HG03175 (cell line): Measurements from ENCODE around the gene UTP25.
"Not testable (repeated sequence)": the region's sequence is repeated elsewhere in the genome, so short reads cannot be mapped to it uniquely, and the experiment has no call there.

Source experiments
- ATAC-seq: cut with Tn5 transposase; IDR thresholded peaks from one replicate; pipeline ENCODE4 v1.9.1; 2021; ENCODE audit warnings: mild to moderate bottlenecking, moderate library complexity; ENCODE audit not compliant: unreplicated experiment

Gene UTP25

DNA sequence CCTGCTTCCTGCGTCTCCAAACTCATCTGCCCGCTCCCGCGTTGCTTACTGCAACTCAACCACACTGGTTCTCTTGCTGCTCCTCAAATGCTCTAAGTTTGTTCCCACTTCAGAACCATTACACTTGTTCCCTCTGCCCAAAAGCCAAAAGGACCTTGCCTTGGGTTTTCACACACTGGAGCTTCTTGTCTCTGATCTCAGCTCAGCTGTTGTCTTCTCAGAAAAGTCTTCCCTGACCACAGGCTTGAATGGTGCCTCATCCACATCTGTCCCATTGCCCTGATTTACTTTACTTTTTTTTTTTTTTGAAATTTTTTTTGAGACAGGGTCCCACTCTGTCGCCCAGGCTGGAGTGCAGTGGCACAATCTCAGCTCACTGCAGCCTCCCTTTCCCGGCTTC, 66.0 kb downstream of the UTP25 start:
- no peak for ATAC-seq

DNA sequence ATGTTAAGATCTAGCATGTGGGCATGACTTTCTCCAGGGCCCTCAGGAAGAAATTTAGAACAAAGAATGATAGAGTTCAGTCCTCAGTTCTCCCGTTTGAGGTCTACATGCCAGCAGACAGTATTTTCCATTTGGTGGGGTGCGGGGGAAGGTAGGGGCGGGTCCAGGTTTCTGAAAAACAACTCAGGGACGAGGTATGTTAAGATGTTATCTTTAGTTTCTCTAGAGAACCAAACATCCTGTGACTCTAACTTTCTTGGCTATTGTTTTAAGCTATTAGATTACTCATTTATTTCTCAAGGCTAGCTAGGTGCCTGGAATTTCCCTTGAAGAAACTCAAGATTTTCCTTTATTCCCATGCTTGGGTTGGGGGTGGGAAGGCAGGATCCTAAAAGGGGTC, 67.9 kb downstream of the UTP25 start:
- no peak for ATAC-seq

DNA sequence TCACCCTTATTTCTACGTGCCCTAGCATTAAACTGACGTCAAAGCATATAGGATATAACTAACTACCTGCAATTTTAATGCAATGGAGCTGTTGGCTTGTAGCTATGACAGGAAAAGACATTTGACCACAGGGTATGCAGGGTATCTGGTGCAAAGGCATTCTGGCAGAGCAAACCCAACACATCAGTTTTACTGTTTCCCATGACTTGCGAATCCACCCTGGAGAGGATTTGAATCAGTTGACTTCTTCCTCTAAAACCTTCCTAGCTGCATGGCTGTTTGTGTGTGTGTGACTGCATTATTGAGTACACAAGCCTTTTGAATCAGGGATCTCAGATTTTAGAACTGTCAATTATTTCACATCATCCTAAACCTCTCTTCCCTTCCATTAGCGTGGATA, 68.6 kb downstream of the UTP25 start:
- no peak for ATAC-seq

DNA sequence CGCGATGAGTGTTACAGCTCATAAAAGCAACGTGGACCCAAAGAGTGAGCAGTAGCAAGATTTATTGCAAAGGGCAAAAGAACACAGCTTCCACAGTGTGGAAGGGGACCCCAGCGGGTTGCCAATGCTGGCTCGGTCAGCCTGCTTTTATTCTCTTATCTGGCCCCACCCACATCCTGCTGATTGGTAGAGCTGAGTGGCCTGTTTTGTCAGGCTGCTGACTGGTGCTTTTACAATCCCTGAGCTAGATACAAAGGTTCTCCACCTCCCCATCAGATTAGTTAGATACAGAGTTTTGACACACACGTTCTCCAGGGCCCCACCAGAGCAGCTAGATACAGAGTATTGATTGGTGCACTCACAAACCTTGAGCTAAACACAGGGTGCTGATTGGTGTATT, 70.5 kb downstream of the UTP25 start:
- ATAC-seq, result not testable (repeated sequence)

DNA sequence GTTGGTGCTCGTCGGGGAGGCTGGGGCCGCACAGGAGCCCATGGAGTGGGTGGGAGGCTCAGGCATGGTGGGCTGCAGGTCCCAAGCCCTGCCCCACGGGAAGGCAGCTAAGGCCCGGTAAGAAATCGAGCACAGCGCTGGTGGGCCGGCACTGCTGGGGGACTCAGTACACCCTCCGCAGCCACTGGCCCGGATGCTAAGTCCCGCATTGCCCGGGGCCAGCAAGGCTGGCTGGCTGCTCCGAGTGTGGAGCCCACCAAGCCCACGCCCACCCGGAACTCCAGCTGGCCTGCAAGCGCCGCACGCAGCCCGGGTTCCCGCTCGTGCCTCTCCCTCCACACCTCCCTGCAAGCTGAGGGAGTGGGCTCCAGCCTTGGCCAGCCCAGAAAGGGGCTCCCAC, 71.1 kb downstream of the UTP25 start:
- ATAC-seq, result not testable (repeated sequence)

DNA sequence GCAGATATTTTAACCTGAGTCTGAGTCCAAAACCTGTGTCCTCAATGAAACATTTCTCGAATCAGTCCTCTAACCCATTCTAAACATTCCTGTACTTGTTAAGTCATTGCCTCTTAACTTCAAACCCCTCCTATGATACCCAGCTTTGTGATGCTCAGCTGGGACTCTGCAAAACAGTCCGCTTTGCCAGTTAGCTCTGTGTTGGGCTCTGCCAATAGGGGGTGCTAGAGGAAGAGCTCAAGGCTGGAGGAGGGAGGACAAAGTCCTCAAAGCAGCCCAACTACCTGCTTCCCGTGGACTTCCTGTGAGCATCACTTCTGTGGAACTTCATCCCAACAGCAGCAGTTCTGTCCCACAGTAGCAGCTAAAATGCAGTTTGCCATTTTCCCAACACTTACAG, 72.2 kb downstream of the UTP25 start:
- ATAC-seq, result no peak

DNA sequence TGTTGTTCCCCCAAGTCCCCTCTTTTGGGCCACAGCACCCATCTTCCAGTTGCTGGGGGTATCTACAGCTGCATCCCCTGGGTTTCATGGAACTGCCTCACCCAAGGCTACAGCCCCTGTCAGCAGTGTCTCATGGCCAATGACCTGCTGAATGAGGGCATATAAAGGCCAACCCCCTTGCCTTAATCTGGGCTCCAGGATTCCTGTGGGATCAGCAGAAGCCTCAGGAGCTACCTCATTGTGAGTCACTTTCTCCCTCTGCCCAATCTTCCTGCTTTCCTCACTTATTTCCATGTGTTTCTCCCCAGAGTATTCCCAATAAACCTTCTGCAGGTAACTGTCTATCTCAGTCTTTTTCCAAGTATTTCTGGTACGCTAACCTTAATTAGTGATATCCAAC, 73.0 kb downstream of the UTP25 start:
- no peak for ATAC-seq

DNA sequence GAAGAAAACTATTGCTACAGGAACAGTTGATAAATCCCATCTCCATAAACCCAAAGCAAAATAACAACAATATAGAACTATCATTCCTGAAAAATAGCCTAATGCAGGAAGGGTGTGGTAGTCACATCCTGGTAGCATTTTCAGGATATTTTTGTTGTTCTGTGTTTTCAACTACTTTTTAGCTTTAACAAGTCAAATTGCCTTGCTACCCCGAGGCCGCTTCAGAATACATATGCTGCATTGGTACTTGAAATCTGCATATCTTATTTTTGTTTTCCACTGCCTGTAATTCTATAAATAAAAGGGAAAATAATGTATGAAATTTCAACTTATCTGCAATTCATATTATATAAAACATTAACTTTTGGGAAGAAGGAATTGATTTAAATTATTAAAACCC, 73.4 kb downstream of the UTP25 start:
- no peak for ATAC-seq

DNA sequence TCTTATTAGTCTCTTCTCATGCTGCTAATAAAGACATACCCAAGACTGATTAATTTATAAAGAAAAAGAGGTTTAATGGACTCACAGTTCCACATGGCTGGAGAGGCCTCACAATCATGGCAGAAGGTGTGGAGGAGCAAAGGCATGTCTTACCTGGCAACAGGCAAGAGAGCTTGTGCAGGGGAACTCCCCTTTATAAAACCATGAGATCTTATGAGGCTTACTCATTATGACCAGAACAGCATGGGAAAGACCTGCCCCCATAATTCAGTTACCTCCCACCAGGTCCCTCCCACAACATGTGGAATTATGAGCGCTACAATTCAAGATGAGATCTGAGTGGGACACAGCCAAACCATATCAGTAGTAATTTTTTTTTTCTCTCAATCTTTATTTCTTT, 77.0 kb downstream of the UTP25 start:
- ATAC-seq, result not testable (repeated sequence)
